IMR-90 (cell line): ENCODE measurements around the gene GALNT9. TPM values are rescaled to one million over a fixed set of nuclear protein-coding genes. Genes with fewer than 3 reads are reported as not detected.

Source experiments
- ATAC-seq: fragments of 200-7000 bp; cut with Tn5 transposase; 2 replicates; pipeline ENCODE4 v1.9.1; 2020; ENCODE audit warnings: low read depth, mild to moderate bottlenecking, moderate library complexity
- BruUV-seq: library from RNA; stranded (reverse); fragments of 400-500 nt; replicated peaks from 2 replicates; lab custom pipeline; 2021; lab: Mats Ljungman, UMichigan
- CTCF ChIA-PET: fragments of 300-600 bp; formaldehyde crosslinking; extraction: SDS; loops from one replicate; lab custom pipeline; 2021; ENCODE audit warnings: antibody characterized with exemption; lab: Yijun Ruan, JAX
- POLR2A ChIA-PET: fragments of 300-600 bp; sonication (Branson Sonifier 250); formaldehyde crosslinking; loops from one replicate; lab custom pipeline; 2022; ENCODE audit warnings: antibody characterized with exemption; ENCODE audit not compliant: unreplicated experiment; lab: Charles Lee
- DNase-seq: peaks from one replicate; pipeline ENCODE4 v3.0.0; 2013
- H2AFZ ChIP-seq: replicated peaks from 2 replicates; pipeline ENCODE3; 2013; ENCODE audit warnings: low read length, mild to moderate bottlenecking; ENCODE audit not compliant: poor library complexity
- H2AK5ac ChIP-seq: 2 replicates; pipeline ENCODE4 v1.6.1; 2013; ENCODE audit warnings: low read depth, low read length, inconsistent platforms
- H2AK9ac ChIP-seq: replicated peaks from 2 replicates; pipeline ENCODE3; 2013; ENCODE audit warnings: mild to moderate bottlenecking, low read depth, low read length, moderate library complexity; ENCODE audit not compliant: poor library complexity
- H2BK120ac ChIP-seq: 2 replicates; pipeline ENCODE4 v1.6.1; 2013; ENCODE audit warnings: low read depth, low read length, inconsistent platforms
- H2BK15ac ChIP-seq: 3 replicates; pipeline ENCODE4 v1.6.1; 2013; ENCODE audit warnings: low read depth, low read length, inconsistent platforms
- H2BK20ac ChIP-seq: 2 replicates; pipeline ENCODE4 v1.6.1; 2013; ENCODE audit warnings: low read depth, mild to moderate bottlenecking, inconsistent platforms, low read length, moderate library complexity
- H2BK5ac ChIP-seq: 2 replicates; pipeline ENCODE4 v1.6.1; 2013; ENCODE audit warnings: mild to moderate bottlenecking, low read depth, low read length, inconsistent platforms; ENCODE audit not compliant: poor library complexity, severe bottlenecking
- H3K14ac ChIP-seq: replicated peaks from 2 replicates; pipeline ENCODE4 v1.6.1; 2013; ENCODE audit warnings: low read depth, low read length, inconsistent platforms
- H3K18ac ChIP-seq: 2 replicates; pipeline ENCODE4 v1.6.1; 2013; ENCODE audit warnings: low read depth, low read length, control low read depth
- H3K23ac ChIP-seq: 2 replicates; pipeline ENCODE4 v1.6.1; 2013; ENCODE audit warnings: low read depth, low read length, inconsistent platforms
- H3K27ac ChIP-seq: 2 replicates; pipeline ENCODE4 v1.5.1; 2013; ENCODE audit warnings: mild to moderate bottlenecking, control low read depth, low read length; ENCODE audit not compliant: insufficient read depth
- H3K27me3 ChIP-seq: 2 replicates; pipeline ENCODE4 v1.6.1; 2013; ENCODE audit warnings: low read length; ENCODE audit not compliant: control insufficient read depth, insufficient read depth
- H3K36me3 ChIP-seq: 2 replicates; pipeline ENCODE4 v1.6.1; 2013; ENCODE audit warnings: low read length, mixed read lengths; ENCODE audit not compliant: control insufficient read depth, insufficient read depth
- H3K4ac ChIP-seq: 2 replicates; pipeline ENCODE4 v1.6.1; 2013; ENCODE audit warnings: low read depth, low read length, inconsistent platforms
- H3K4me1 ChIP-seq: 2 replicates; pipeline ENCODE4 v1.6.1; 2013; ENCODE audit warnings: low read length, mixed read lengths; ENCODE audit not compliant: control insufficient read depth, insufficient read depth
- H3K4me2 ChIP-seq: 2 replicates; pipeline ENCODE4 v1.6.1; 2013; ENCODE audit warnings: low read depth, mild to moderate bottlenecking, control low read depth, low read length, moderate library complexity
- H3K4me3 ChIP-seq: 2 replicates; pipeline ENCODE4 v1.5.1; 2013; ENCODE audit warnings: low read depth, mild to moderate bottlenecking, control low read depth, low read length, moderate library complexity; ENCODE audit not compliant: insufficient read depth
- H3K56ac ChIP-seq: 2 replicates; pipeline ENCODE4 v1.6.1; 2013; ENCODE audit warnings: low read length, inconsistent platforms; ENCODE audit not compliant: insufficient read depth; ENCODE audit errors: extremely low read depth
- H3K79me1 ChIP-seq, 2 experiments: 2 replicates each; pipeline ENCODE4 v1.6.1; 2013; ENCODE audit warnings: low read length in 2 of 2, inconsistent platforms in 1 of 2, low read depth in 1 of 2
- H3K9ac ChIP-seq: 2 replicates; pipeline ENCODE4 v1.6.1; 2013; ENCODE audit warnings: low read depth, low read length, control low read depth
- H3K9me1 ChIP-seq: 2 replicates; pipeline ENCODE4 v1.6.1; 2013; ENCODE audit warnings: low read length, inconsistent platforms; ENCODE audit not compliant: insufficient read depth
- H3K9me3 ChIP-seq: 2 replicates; pipeline ENCODE4 v1.6.1; 2013; ENCODE audit warnings: low read length; ENCODE audit not compliant: control insufficient read depth, insufficient read depth
- H4K20me1 ChIP-seq: 2 replicates; pipeline ENCODE4 v1.6.1; 2013; ENCODE audit warnings: low read length, inconsistent platforms; ENCODE audit not compliant: insufficient read depth
- H4K5ac ChIP-seq: 2 replicates; pipeline ENCODE4 v1.6.1; 2013; ENCODE audit warnings: mild to moderate bottlenecking, low read depth, low read length, control low read depth
- H4K8ac ChIP-seq, 2 experiments: 2 replicates each; pipeline ENCODE4 v1.6.1; 2013; ENCODE audit warnings: low read depth in 2 of 2, low read length in 2 of 2, control low read depth in 1 of 2, inconsistent platforms in 1 of 2
- H4K91ac ChIP-seq: 2 replicates; pipeline ENCODE4 v1.6.1; 2013; ENCODE audit warnings: low read depth, low read length, inconsistent platforms; ENCODE audit not compliant: insufficient read depth
- ELK1 ChIP-seq: fragments of 150-350 bp; IDR thresholded peaks from 2 replicates; pipeline ENCODE4 v1.6.1; 2016; ENCODE audit warnings: low read depth, mild to moderate bottlenecking, low read length, moderate library complexity, borderline replicate concordance
- MAFK ChIP-seq: IDR thresholded peaks from 2 replicates; pipeline ENCODE4 v1.6.1; 2012; ENCODE audit warnings: low read depth, low read length, improper control_type of control experiment
- WGBS, 2 experiments: methylation state at CpG; one replicate each; pipeline versions ENCODE4 v1.1.5 to v1.1.7; 2013; ENCODE audit warnings: missing lambda C conversion rate in 2 of 2; ENCODE audit not compliant: insufficient read length in 1 of 2; ENCODE audit errors: extremely low coverage in 2 of 2; 5-methylcytosine and 5-hydroxymethylcytosine counted together
- dilution Hi-C: fragments of 300-500 bp; cut with HindIII; formaldehyde crosslinking; loops from one replicate; pipeline ENCODE4 v1.14.3; 2018; ENCODE audit warnings: low sequenced_read_pairs; ENCODE audit not compliant: unreplicated experiment
- in situ Hi-C: fragments of 300-500 bp; cut with MboI; formaldehyde crosslinking; loops from 3 replicates; pipeline ENCODE4 v1.14.3; 2019; ENCODE audit warnings: low sequenced_read_pairs, inconsistent platforms, mixed read lengths
- intact Hi-C: fragments of 100-400 bp; cut with micrococcal nuclease; formaldehyde crosslinking; loops from 2 replicates; pipeline ENCODE4 v1.10.0; 2022
- polyA plus RNA-seq, 3 experiments: library from polyadenylated mRNA; depleted of rRNA; stranded (reverse); fragments of >200 nt; gene quantifications; 2 replicates each; pipeline ENCODE4 v1.2.3, GENCODE V29; 2012; ENCODE audit warnings: low replicate concordance in 1 of 3
- total RNA-seq: library from RNA; depleted of rRNA; stranded (reverse); fragments of >200 nt; gene quantifications from 2 replicates; pipeline ENCODE4 v1.2.3, GENCODE V29; 2012

Gene GALNT9
- total and polyA plus RNA-seq, 2 of the 4 experiments (the other 2 are of a cell fraction): under 0.01 to 0.12 TPM

GRCh38 chr12:132336451-132337413 is 7.3 kb upstream of the GALNT9 start:
- no peak overlapping the region for H4K5ac ChIP-seq
- H3K14ac ChIP-seq: no peak overlapping the region
- H3K56ac ChIP-seq: no peak overlapping the region
- H3K36me3 ChIP-seq: no peaks in the 10 kb centered on the region
- no peak overlapping the region for H2AK5ac ChIP-seq
- H3K79me1 ChIP-seq: no peaks in the 10 kb centered on the region
- TF ChIP-seq ELK1 (no peak), MAFK (no peak)
- H3K27me3 ChIP-seq: no peaks in the 10 kb centered on the region
- H3K27ac ChIP-seq: no peak overlapping the region
- ChIA-PET CTCF (no interaction called here), POLR2A (no interaction called here)
- in situ Hi-C loops (no loop called here), dilution Hi-C loops (no loop called here), intact Hi-C loops (no loop called here)
- 78% methylated on average over 17 of the region's 41 CpGs; no CpG with 5 or more reads in 1 of the 2 experiments for WGBS, 2 experiments
- H2BK120ac ChIP-seq: no peak overlapping the region
- H2BK15ac ChIP-seq: no peak overlapping the region
- BruUV-seq: no TSS peak
- no peaks in the 10 kb centered on the region for H3K4me1 ChIP-seq
- no peaks in the 10 kb centered on the region for H3K9me1 ChIP-seq
- DNase-seq (no peak), ATAC-seq (no peak)
- H4K20me1 ChIP-seq: no peaks in the 10 kb centered on the region
- H2AFZ ChIP-seq: no peak overlapping the region
- H2AK9ac ChIP-seq: no peak overlapping the region
- H3K9ac ChIP-seq: no peak overlapping the region
- H3K4me3 ChIP-seq: no peak overlapping the region
- no peak overlapping the region for H3K23ac ChIP-seq
- H3K18ac ChIP-seq: no peak overlapping the region
- no peak overlapping the region for H2BK20ac ChIP-seq
- peaks cover 45% of the 10 kb centered on the region for H3K9me3 ChIP-seq
- H4K8ac ChIP-seq: no peak overlapping the region
- no peak overlapping the region for H4K91ac ChIP-seq
- H2BK5ac ChIP-seq: no peak overlapping the region
- no peak overlapping the region for H3K4ac ChIP-seq
- H3K4me2 ChIP-seq: no peak overlapping the region
